HepG2 (cell line): ENCODE data around the gene ATP9B. TPM values are rescaled to one million over a fixed set of nuclear protein-coding genes. Genes with fewer than 3 reads are reported as not detected.

ENCODE experiments used
- ATAC-seq: fragments of 200-7000 bp; cut with Tn5 transposase; 3 replicates; pipeline ENCODE4 v1.9.1; 2020; ENCODE audit warnings: mild to moderate bottlenecking, moderate library complexity
- BruUV-seq: library from RNA; stranded (reverse); fragments of 400-500 nt; replicated peaks from 2 replicates; lab custom pipeline; 2021; lab: Mats Ljungman, UMichigan
- CTCF ChIA-PET: fragments of 300-600 bp; formaldehyde crosslinking; extraction: SDS; loops from one replicate; lab custom pipeline; 2021; ENCODE audit warnings: low total read pairs, inconsistent platforms, low intra/inter-chr PET ratio; lab: Yijun Ruan, JAX
- POLR2A ChIA-PET: fragments of 350-600 bp; sonication (Branson Sonifier 250); formaldehyde crosslinking; loops from one replicate; lab custom pipeline; 2020; ENCODE audit warnings: antibody characterized with exemption, inconsistent platforms; lab: Yijun Ruan, JAX
- DNase-seq: peaks from one replicate; pipeline ENCODE4 v3.0.0-alpha.2; 2015; ENCODE audit warnings: low spot score
- FAIRE-seq: peaks from 3 replicates; lab custom pipeline; 2011; peaks lifted over from hg19 to GRCh38; lab: Jason Lieb, UNC
- H2AFZ ChIP-seq: one replicate; pipeline ENCODE4 v1.6.1; 2011; ENCODE audit warnings: low read length, inconsistent platforms
- H3K27ac ChIP-seq: fragments of 300-600 bp; 3 replicates; pipeline ENCODE4 v1.8.0; 2011; ENCODE audit warnings: mixed run types, mild to moderate bottlenecking, mixed read lengths, low read length, inconsistent platforms; ENCODE audit not compliant: insufficient read depth; ENCODE audit errors: extremely low read length
- H3K27me3 ChIP-seq, 2 experiments: fragments of 200-600 bp in 1 of 2; 2 replicates in 1 of 2; 3 replicates in 1 of 2; pipeline versions ENCODE4 v1.6.0 to v1.8.0; 2011; ENCODE audit warnings: low read length in 2 of 2, mild to moderate bottlenecking in 2 of 2, moderate library complexity in 2 of 2, inconsistent platforms in 1 of 2; ENCODE audit not compliant: insufficient read depth in 2 of 2, control insufficient read depth in 1 of 2
- H3K36me3 ChIP-seq, 2 experiments: fragments of 200-600 bp in 1 of 2; replicated peaks in 1 of 2; 2 replicates in 1 of 2; 3 replicates in 1 of 2; pipeline versions ENCODE4 v1.5.1 to v1.8.0; 2011; ENCODE audit warnings: low read length in 2 of 2, inconsistent platforms in 1 of 2; ENCODE audit not compliant: insufficient read depth in 2 of 2, control insufficient read depth in 1 of 2
- H3K4me1 ChIP-seq: 2 replicates; pipeline ENCODE4 v1.5.1; 2012; ENCODE audit warnings: low read length, inconsistent platforms; ENCODE audit not compliant: insufficient read depth
- H3K4me2 ChIP-seq: 2 replicates; pipeline ENCODE4 v1.6.0; 2011; ENCODE audit warnings: low read depth, low read length, inconsistent platforms
- H3K4me3 ChIP-seq, 3 experiments: fragments of 200-600 bp in 1 of 3; sonication (generic), shearing (Covaris generic) in 1 of 3; replicated peaks in 1 of 3; 2 replicates each; pipeline ENCODE4 v1.5.1; 2011 to 2016; ENCODE audit warnings: low read length in 3 of 3, inconsistent platforms in 2 of 3, low read depth in 2 of 3, mild to moderate bottlenecking in 2 of 3, control low read depth in 1 of 3, mixed read lengths in 1 of 3; ENCODE audit not compliant: insufficient read depth in 1 of 3
- H3K79me2 ChIP-seq: one replicate; pipeline ENCODE4 v1.6.1; 2011; ENCODE audit warnings: low read length, inconsistent platforms; ENCODE audit not compliant: insufficient read depth
- H3K9ac ChIP-seq: 2 replicates; pipeline ENCODE4 v1.6.0; 2011; ENCODE audit warnings: mild to moderate bottlenecking, low read depth, low read length, inconsistent platforms; ENCODE audit not compliant: insufficient read depth
- H3K9me3 ChIP-seq: 2 replicates; pipeline ENCODE4 v1.5.1; 2012; ENCODE audit warnings: mild to moderate bottlenecking, low read length
- H4K20me1 ChIP-seq: 2 replicates; pipeline ENCODE4 v1.6.0; 2011; ENCODE audit warnings: inconsistent platforms, mild to moderate bottlenecking, low read length, moderate library complexity; ENCODE audit not compliant: insufficient read depth
- CCAR2 ChIP-seq: fragments of 200-400 bp; formaldehyde crosslinking; optimal IDR thresholded peaks from 2 replicates; pipeline ENCODE3; 2018; ENCODE audit warnings: low read depth, mild to moderate bottlenecking, low read length, moderate library complexity
- GPBP1L1 ChIP-seq: sonication (generic); formaldehyde crosslinking; IDR thresholded peaks from 2 replicates; pipeline ENCODE4 v1.5.0; 2020; ENCODE audit warnings: mild to moderate bottlenecking, missing genetic modification reagents
- KAT8 ChIP-seq: IDR thresholded peaks from 2 replicates; pipeline ENCODE4 v1.6.1; 2016; ENCODE audit warnings: missing genetic modification reagents, missing compliant biosample characterization
- MAX ChIP-seq: IDR thresholded peaks from 2 replicates; pipeline ENCODE4 v1.6.1; 2012; ENCODE audit warnings: inconsistent platforms
- RFX5 ChIP-seq: IDR thresholded peaks from 2 replicates; pipeline ENCODE4 v1.6.1; 2011; ENCODE audit warnings: low read depth, low read length, improper control_type of control experiment
- ZBTB42 ChIP-seq: sonication (generic); formaldehyde crosslinking; IDR thresholded peaks from 2 replicates; pipeline ENCODE4 v1.5.0; 2020; ENCODE audit warnings: mild to moderate bottlenecking, missing genetic modification reagents
- ZEB1 ChIP-seq: IDR thresholded peaks from 2 replicates; pipeline ENCODE4 v1.6.1; 2012; ENCODE audit warnings: mild to moderate bottlenecking, low read depth, inconsistent platforms; ENCODE audit not compliant: insufficient replicate concordance
- ZFP36L1 ChIP-seq: sonication (generic); formaldehyde crosslinking; IDR thresholded peaks from 2 replicates; pipeline ENCODE4 v1.8.0; 2022; ENCODE audit warnings: mild to moderate bottlenecking, missing genetic modification reagents, moderate library complexity
- ZNF121 ChIP-seq: sonication (generic); formaldehyde crosslinking; IDR thresholded peaks from 2 replicates; pipeline ENCODE4 v1.5.0; 2020; ENCODE audit warnings: mild to moderate bottlenecking, missing genetic modification reagents
- ZNF512B ChIP-seq: sonication (generic); formaldehyde crosslinking; IDR thresholded peaks from 2 replicates; pipeline ENCODE4 v1.5.1; 2020; ENCODE audit warnings: missing genetic modification reagents, mild to moderate bottlenecking, borderline replicate concordance
- ZNF672 ChIP-seq: sonication (generic); formaldehyde crosslinking; IDR thresholded peaks from 2 replicates; pipeline ENCODE4 v1.8.1; 2022; ENCODE audit warnings: missing genetic modification reagents
- ZNF740 ChIP-seq: sonication (generic); formaldehyde crosslinking; IDR thresholded peaks from 2 replicates; pipeline ENCODE4 v1.4.0; 2020; ENCODE audit warnings: missing genetic modification reagents
- WGBS: methylation state at CpG from one replicate; pipeline ENCODE4 v1.1.6; 2017; ENCODE audit warnings: low lambda C conversion rate; 5-methylcytosine and 5-hydroxymethylcytosine counted together
- in situ Hi-C: cut with HindIII; loops from 2 replicates; pipeline ENCODE4 v1.10.0; 2017; ENCODE audit warnings: low pct_unique_long_range_greater_than_20kb; ENCODE audit not compliant: extremely low pct_ligation_motif_present
- intact Hi-C: fragments of 100-400 bp; cut with micrococcal nuclease; formaldehyde crosslinking; loops from one replicate; pipeline ENCODE4 v1.10.0; 2022; ENCODE audit not compliant: unreplicated experiment
- polyA plus RNA-seq, 8 experiments: library from polyadenylated mRNA; depleted of rRNA in 3 of 8; stranded (reverse) in 7 of 8; unstranded in 1 of 8; fragments of >200 nt; fragmentation: Illumina TruSeq in 4 of 8; extraction: Trizol in 4 of 8; gene quantifications; 2 replicates each; pipeline versions ENCODE4 v1.2.1 to v1.2.3, GENCODE V29; 2011 to 2016; ENCODE audit warnings: low read depth in 4 of 8, missing spikeins in 1 of 8, mixed read lengths in 1 of 8; ENCODE audit not compliant: insufficient read depth in 1 of 8
- total RNA-seq, 5 experiments: library from RNA; depleted of rRNA; stranded (reverse); fragments of >200 nt; fragmentation: Illumina TruSeq; extraction: Trizol; gene quantifications; 2 replicates each; pipeline ENCODE4 v1.2.3, GENCODE V29; 2016; ENCODE audit warnings: low read depth in 1 of 5

The ATP9B gene
- total and polyA plus RNA-seq, 2 of the 13 experiments (the other 11 are each of a cell fraction or from before 2014, with no cell fraction given), result 10.8 to 11.3 TPM

- Histone ChIP-seq H3K27ac (no peak overlapping the region), H3K4me2 (no peak overlapping the region), H3K27me3 (no peaks in the 10 kb centered on the region; a peak in 1 of 5 replicates), H2AFZ (no peak overlapping the region), H3K4me3 (no peak overlapping the region), H3K36me3 (peaks cover 2 to 14% of the 10 kb centered on the region in 2 experiments; a peak in 2 of 5 replicates), H3K9ac (no peak overlapping the region), H3K4me1 (no peaks in the 10 kb centered on the region), H3K9me3 (no peaks in the 10 kb centered on the region), H3K79me2 (no peaks in the 10 kb centered on the region), H4K20me1 (no peaks in the 10 kb centered on the region)
- 90% methylated on average over 8 of the region's 11 CpGs for WGBS
- TF ChIP-seq MAX (no peak), CCAR2 (no peak), ZNF672 (CRISPR knock-in tag) (no peak), ZNF121 (CRISPR knock-in tag) (no peak), ZBTB42 (CRISPR knock-in tag) (no peak), ZNF740 (CRISPR knock-in tag) (no peak)
- no peak for FAIRE-seq
- ChIA-PET CTCF (no interaction called here), POLR2A (no interaction called here)
- intact Hi-C loops, result no loop called here
- in situ Hi-C loops, result no loop called here
- no peak for DNase-seq
- ATAC-seq, result no peak
- no TSS peak for BruUV-seq
Measured at GRCh38 chr18:79278896-79279295, 209.7 kb downstream of the ATP9B start.

GRCh38 chr18:79283131-79283810, 214.1 kb downstream of the ATP9B start:
- ATAC-seq (no peak), DNase-seq (no peak), FAIRE-seq (no peak)
- Histone ChIP-seq H3K4me2 (no peak overlapping the region), H2AFZ (no peak overlapping the region), H3K4me3 (no peak overlapping the region), H4K20me1 (no peaks in the 10 kb centered on the region), H3K27me3 (no peaks in the 10 kb centered on the region), H3K4me1 (no peaks in the 10 kb centered on the region), H3K36me3 (peaks cover 0 to 7% of the 10 kb centered on the region in 2 experiments; a peak in 2 of 5 replicates), H3K9me3 (no peaks in the 10 kb centered on the region), H3K27ac (no peak overlapping the region), H3K9ac (no peak overlapping the region), H3K79me2 (no peaks in the 10 kb centered on the region)
- in situ Hi-C loops (no loop called here), intact Hi-C loops (no loop called here)
- no TSS peak for BruUV-seq
- POLR2A ChIA-PET, result no interaction called here
- CTCF ChIA-PET, result no interaction called here
- WGBS, result 97% methylated on average over 11 of the region's 11 CpGs
- TF ChIP-seq GPBP1L1 (CRISPR knock-in tag), result no peak
- no peak for TF ChIP-seq RFX5
- no peak for TF ChIP-seq ZNF512B (CRISPR knock-in tag)
- no peak for TF ChIP-seq ZFP36L1 (CRISPR knock-in tag)
- no peak for TF ChIP-seq ZEB1
- TF ChIP-seq KAT8 (CRISPR knock-in tag), result no peak
